ENCODE measurements around the gene ARHGAP33. TPM values are rescaled to one million over a fixed set of nuclear protein-coding genes. Genes with fewer than 3 reads are reported as not detected.

Gene ARHGAP33, protein sequence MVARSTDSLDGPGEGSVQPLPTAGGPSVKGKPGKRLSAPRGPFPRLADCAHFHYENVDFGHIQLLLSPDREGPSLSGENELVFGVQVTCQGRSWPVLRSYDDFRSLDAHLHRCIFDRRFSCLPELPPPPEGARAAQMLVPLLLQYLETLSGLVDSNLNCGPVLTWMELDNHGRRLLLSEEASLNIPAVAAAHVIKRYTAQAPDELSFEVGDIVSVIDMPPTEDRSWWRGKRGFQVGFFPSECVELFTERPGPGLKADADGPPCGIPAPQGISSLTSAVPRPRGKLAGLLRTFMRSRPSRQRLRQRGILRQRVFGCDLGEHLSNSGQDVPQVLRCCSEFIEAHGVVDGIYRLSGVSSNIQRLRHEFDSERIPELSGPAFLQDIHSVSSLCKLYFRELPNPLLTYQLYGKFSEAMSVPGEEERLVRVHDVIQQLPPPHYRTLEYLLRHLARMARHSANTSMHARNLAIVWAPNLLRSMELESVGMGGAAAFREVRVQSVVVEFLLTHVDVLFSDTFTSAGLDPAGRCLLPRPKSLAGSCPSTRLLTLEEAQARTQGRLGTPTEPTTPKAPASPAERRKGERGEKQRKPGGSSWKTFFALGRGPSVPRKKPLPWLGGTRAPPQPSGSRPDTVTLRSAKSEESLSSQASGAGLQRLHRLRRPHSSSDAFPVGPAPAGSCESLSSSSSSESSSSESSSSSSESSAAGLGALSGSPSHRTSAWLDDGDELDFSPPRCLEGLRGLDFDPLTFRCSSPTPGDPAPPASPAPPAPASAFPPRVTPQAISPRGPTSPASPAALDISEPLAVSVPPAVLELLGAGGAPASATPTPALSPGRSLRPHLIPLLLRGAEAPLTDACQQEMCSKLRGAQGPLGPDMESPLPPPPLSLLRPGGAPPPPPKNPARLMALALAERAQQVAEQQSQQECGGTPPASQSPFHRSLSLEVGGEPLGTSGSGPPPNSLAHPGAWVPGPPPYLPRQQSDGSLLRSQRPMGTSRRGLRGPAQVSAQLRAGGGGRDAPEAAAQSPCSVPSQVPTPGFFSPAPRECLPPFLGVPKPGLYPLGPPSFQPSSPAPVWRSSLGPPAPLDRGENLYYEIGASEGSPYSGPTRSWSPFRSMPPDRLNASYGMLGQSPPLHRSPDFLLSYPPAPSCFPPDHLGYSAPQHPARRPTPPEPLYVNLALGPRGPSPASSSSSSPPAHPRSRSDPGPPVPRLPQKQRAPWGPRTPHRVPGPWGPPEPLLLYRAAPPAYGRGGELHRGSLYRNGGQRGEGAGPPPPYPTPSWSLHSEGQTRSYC
- total RNA-seq = 8.7 and 14.5 TPM in 2 replicates

DNA sequence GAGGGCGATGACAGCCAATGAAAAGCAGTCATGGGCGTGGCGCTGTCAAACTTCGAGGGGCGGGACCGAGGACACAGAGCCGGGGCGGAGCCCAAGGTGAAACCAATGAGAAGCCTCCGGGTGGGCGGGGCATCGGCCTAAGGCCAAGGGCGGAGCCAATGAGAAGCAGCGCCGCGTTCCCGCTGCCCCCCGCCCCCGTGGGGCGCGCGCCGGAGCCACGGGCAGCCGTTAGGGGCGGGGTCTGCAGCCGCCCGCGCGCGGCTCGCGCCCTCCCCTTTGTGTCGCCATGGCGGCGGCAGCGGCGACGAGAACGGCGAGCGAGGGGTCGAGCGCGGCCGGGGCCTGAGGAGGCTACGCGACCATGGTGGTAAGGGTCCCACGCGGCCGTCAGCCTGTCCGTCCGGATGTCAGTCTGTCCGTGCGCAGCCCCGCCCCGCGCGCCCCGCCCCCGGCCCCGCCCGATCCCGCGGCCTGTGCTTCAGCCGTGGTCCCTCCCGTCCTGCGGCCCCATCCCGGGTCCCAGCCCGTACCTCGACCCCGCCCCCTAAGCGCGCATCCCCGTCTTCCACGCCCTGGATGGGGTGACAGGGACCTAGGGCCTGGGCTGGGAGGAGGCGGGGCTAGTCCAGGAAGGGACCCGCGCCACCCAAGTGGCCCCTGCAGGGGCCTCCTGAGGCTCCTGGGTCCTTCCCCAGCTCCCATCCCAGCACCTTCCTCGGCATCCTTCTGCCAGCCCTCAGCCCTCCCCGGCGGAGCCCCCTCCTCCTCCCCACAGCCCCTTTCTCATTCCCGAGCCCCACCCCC lies at the start of gene ARHGAP33:
Gene ARHGAP33 (plus strand): TSS at position 267 of the 804 bp plus-strand sequence. CDS start 95 bp downstream, at position 362.

DNA sequence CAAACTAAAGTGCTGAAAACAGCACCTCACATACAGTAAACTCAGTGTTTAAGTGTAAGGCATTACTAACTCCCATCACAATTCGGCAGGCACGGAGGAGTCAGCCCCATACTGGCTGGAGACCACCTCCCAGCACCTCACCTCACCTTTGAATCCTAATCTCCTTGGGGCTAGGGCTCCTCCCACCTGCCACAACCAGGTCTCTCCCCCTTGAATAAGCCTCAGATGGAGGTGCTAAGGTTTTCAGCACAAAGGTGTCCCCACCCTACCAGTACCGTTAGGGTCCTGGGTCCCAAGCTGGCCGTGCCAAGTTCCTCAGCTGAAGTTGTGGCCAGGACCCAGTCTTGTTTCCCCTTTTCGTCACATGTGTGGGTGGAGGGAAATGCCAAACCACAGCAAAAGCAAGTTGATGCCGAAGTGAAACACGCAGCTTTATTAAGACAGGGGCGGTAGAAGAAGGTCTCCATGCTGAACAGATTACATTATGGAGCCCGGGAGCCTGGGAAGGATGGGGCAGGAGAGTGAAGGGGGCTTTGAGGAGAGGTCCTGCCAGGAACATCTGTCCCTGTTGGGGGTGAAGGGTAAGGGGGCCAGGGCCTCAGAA lies 33.1 kb upstream of the ARHGAP33 start, which contains the start of gene IGFLR1:
Gene IGFLR1 (minus strand): TSS at position 332 of the 604 bp plus-strand sequence. CDS start 1,272 bp downstream, outside the sequence.

DNA sequence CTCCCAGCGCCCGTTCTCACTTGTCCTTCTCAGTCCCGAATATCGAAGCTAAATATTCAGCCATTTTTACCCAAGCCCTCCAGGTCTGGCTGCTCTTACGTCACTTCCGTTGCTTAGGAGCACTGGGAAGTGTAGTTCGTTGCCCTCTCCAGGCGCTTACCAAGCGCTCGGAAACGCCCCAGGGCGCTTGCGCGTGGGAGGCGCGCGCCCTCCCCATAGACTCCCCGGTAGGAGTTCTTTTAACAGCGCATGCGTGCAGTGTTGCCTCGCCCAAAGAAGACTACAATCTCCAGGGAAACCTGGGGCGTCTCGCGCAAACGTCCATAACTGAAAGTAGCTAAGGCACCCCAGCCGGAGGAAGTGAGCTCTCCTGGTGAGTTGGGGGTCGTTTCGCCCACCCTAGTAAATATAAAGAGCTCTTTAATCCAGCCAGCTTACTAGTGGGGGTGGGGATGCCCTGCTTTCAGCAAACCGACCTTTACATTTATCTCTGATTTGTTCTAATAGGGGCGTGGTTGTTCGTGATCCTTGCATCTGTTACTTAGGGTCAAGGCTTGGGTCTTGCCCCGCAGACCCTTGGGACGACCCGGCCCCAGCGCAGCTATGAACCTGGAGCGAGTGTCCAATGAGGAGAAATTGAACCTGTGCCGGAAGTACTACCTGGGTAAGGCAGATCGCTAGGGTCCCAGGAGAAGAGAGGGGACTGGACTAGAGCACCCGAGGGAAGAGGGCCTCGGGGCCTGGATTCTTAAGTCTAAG lies 29.9 kb upstream of the ARHGAP33 start, which contains the start of the genes PSENEN and U2AF1L4:
Gene PSENEN (plus strand): TSS at position 324 of the 759 bp plus-strand sequence. CDS start 280 bp downstream, at position 604.
Gene U2AF1L4 (minus strand): TSS at position 91 of the 759 bp plus-strand sequence. CDS start 27 bp downstream, at position 64.

DNA sequence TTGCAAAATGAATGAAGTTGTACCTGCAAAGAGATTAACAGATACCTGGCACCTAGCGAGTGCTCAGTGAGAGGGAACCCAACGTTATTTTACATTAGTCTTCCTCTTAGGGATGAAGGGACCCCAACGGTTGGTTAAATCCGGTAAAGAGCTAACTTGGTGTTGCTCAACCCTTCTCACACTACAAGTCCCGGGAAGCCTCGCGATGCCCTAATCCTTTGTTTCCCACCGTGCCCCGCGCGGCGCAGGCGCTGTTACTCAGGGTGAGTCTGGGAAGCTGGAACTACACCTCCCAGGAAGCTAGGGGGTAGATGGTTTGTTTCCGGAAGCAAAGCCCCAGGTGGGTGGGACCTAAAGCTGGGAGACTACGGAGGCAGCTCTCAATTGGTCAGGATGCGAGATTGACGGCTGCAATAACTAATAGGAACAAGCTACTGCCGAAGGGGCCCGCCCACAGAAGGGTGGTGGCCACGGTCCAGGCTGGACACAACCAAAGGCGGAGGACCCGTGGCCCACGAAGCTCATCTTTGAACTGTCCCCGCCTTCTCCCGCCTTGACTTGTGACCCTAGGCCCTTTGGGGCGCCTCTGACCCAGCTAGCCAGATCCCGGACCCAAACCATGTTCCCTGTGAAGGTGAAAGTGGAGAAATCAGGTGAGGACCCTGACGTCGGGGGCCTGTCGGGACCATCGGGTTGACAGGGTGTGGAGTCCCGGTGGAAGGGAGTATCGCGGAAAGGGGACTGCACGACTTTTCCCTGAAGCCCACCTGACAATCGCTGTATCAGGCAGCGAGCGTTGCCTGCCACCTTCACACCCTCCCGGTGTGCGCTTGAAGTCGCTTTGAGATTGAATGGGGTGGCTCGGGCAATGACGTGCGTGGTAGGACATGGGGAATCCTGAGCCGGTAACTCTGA lies 27.0 kb upstream of the ARHGAP33 start, which contains the start of gene LIN37:
Gene LIN37 (plus strand): TSS at position 471 of the 915 bp plus-strand sequence. CDS start 149 bp downstream, at position 620.

DNA sequence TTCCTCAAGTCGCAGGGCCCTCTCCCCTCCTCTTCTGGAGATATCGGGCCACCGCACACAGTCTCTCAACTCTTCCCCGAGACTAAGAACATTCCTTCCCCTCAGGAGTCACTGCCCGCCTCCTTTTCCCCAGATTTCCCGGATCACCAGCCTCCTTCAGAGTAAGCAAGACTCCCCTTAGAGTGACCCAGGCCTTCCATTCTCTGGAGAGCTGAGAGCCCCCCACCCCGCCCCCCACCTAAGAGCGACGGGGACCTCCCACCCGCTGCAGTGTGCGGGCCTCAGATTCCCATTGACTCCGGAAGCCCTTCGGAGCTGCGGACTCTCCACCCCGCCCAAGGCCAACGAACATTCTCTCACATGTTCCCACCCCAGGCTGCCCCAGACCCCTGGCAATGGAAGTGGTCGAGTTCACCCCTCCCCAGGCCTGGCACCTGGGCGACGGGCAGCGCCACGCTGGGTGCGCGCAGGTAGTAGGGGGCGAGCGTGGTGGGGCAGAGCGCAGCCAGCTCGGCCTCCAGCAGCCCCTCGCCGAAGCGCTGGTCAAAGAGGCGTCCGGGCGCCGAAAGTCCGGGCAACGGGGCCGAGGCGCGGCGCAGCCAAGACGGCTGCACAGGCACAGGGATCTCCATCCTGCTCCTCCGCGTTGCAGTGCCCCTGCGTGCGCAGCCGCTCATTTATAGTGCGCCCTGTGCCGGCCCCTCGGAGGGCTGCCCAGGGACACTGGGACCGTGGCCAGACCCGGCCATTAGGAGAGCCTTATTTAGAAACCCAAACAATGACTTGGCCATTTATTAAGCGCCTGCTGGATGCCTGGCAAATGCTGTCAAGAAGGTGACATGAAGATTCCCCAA lies 18.8 kb upstream of the ARHGAP33 start, which contains the start of gene HSPB6:
Gene HSPB6 (minus strand): TSS at position 653 of the 854 bp plus-strand sequence. CDS start 21 bp downstream, at position 632.

DNA sequence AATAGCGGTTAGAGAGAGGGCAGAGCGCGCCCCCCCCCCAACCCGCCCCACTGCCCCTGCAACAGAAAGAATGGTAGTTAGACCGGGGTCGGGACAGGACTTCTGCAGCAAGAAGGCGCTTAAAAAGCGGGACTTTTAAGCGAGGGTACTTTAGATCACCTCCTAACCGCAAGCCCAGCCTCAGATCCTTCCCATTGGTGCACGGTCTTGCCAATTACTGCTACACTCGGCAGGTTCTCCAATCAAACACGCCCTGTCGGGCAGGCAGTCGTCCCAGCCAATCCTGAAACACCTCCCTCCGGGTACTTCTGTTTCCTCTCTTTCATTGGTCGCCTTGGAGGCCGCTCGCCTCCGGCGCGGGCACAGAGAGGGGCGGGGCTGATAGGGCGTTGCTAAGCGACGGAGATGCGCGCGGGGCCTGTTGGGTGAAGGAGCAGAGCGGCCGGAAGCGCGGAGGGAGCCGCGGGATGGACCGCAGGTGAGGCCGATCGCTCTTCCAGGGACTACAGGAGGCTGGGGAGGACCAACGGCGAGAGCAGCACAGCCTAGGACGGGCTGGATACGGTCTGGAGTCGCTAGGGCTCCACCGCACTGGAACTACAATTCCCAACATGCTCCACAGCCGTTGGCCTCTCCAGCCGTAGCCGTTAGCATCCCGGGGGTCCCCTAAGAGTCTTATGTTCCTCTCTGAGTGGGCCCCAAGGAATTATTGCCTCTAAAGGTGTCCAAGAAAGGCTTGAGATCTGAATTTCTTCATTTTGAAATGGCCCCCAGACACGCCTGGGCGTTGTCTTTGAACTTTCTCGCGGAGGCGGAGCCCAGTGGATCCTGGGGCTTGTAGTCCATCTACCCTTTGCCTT lies 17.4 kb upstream of the ARHGAP33 start, which contains the start of gene PROSER3:
Gene PROSER3 (plus strand): TSS at position 428 of the 860 bp plus-strand sequence. CDS start 40 bp downstream, at position 468.

DNA sequence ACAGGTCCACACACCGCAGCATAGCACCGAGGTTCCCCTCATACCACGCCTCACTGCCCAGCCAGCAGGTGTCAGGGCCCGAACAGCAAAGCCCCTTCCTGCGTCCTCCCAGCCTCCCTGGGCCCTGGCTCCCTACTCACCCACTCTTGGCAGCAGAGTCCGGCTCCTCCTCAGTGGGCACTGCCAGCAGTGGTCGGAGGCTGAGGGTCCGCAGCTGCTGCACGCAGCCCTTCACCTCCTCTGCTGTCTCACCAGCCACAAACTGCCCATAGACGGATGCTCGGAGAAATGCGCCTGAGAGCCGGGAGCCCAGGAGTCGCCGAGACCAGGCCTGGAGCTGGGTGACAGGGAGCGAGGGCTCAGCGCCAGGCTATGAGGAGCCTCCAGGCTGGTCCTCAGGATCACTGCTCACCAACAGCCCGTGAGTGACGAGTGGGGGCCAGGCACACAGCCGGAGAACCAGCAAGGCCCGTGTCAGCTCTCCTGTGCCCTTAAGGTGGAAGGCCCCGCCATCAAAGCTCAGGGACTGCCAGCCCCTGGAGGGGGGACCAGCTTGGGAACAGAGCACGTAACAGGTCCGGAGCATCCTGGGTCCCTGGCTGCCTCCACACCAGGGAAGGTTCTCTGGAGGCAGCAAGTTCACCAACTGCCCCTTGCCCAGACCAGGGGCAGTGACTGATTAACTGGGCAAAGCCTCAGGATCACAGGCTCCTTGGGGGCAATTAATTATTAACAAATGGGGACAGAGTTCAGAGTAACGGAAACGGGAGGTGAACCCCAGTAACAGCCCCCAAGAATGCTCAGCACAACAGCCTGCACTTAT lies 37.1 kb downstream of the ARHGAP33 start, which contains the start of gene PRODH2:
Gene PRODH2 (minus strand): TSS at position 626 of the 823 bp plus-strand sequence. CDS start 40 bp downstream, at position 586.

Other genes with a start within 250 kb of the ARHGAP33 start
- not detected in 2 replicates for gene SBSN, start 247.3 kb upstream of the ARHGAP33 start, total RNA-seq
- gene GAPDHS, start 242.1 kb upstream of the ARHGAP33 start, total RNA-seq = not detected in 2 replicates
- gene TMEM147, start 229.9 kb upstream of the ARHGAP33 start, total RNA-seq = 83.2 and 109 TPM in 2 replicates
- gene ATP4A, start 211.9 kb upstream of the ARHGAP33 start, total RNA-seq = not detected in 2 replicates
- gene PMIS2, start 189.4 kb upstream of the ARHGAP33 start, total RNA-seq = not detected in 2 replicates
- gene HAUS5, start 162.8 kb upstream of the ARHGAP33 start, total RNA-seq = 8.4 and 9.0 TPM in 2 replicates
- gene RBM42, start 146.5 kb upstream of the ARHGAP33 start, total RNA-seq = 49.5 and 79.6 TPM in 2 replicates
- 0.79 TPM in 1 of 2 replicates, not detected in the other for gene ETV2, start 133.8 kb upstream of the ARHGAP33 start, total RNA-seq
- 268 and 559 TPM in 2 replicates for gene COX6B1, start 127.2 kb upstream of the ARHGAP33 start, total RNA-seq
- 0.39 TPM in 1 of 2 replicates, not detected in the other for gene UPK1A, start 109.0 kb upstream of the ARHGAP33 start, total RNA-seq
- not detected in 2 replicates for gene ZBTB32, start 71.0 kb upstream of the ARHGAP33 start, total RNA-seq
- gene KMT2B, start 57.6 kb upstream of the ARHGAP33 start, total RNA-seq = 9.7 and 14.5 TPM in 2 replicates
- gene IGFLR1, start 33.1 kb upstream of the ARHGAP33 start, total RNA-seq = 2.0 and 3.5 TPM in 2 replicates
- gene U2AF1L4, start 30.1 kb upstream of the ARHGAP33 start, total RNA-seq = 12.7 and 18.8 TPM in 2 replicates
- gene PSENEN, start 29.9 kb upstream of the ARHGAP33 start, total RNA-seq = 13.7 TPM in 2 replicates
- gene LIN37, start 27.0 kb upstream of the ARHGAP33 start, total RNA-seq = 41.9 and 45.1 TPM in 2 replicates
- gene HSPB6, start 18.5 kb upstream of the ARHGAP33 start, total RNA-seq = 4.3 and 22.8 TPM in 2 replicates
- 20.0 and 28.6 TPM in 2 replicates for gene PROSER3, start 17.4 kb upstream of the ARHGAP33 start, total RNA-seq
- not detected in 2 replicates for gene PRODH2, start 37.3 kb downstream of the ARHGAP33 start, total RNA-seq
- not detected in 2 replicates for gene NPHS1, start 76.9 kb downstream of the ARHGAP33 start, total RNA-seq
- gene KIRREL2, start 81.3 kb downstream of the ARHGAP33 start, total RNA-seq = 0.39 TPM in 1 of 2 replicates, not detected in the other
- 5.5 and 9.1 TPM in 2 replicates for gene APLP1, start 93.0 kb downstream of the ARHGAP33 start, total RNA-seq
- 5.6 and 16.5 TPM in 2 replicates for gene NFKBID, start 125.0 kb downstream of the ARHGAP33 start, total RNA-seq
- gene HCST, start 127.0 kb downstream of the ARHGAP33 start, total RNA-seq = 3.1 and 3.5 TPM in 2 replicates
- not detected in 2 replicates for gene TYROBP, start 132.7 kb downstream of the ARHGAP33 start, total RNA-seq
- gene LRFN3, start 160.8 kb downstream of the ARHGAP33 start, total RNA-seq = 8.6 and 11.6 TPM in 2 replicates
- 17.4 and 22.4 TPM in 2 replicates for gene SDHAF1, start 219.6 kb downstream of the ARHGAP33 start, total RNA-seq
- gene SYNE4, start 233.2 kb downstream of the ARHGAP33 start, total RNA-seq = 8.5 and 10.2 TPM in 2 replicates
- 11.0 and 18.3 TPM in 2 replicates for gene ALKBH6, start 238.6 kb downstream of the ARHGAP33 start, total RNA-seq

Data from placental epithelial cell (primary cell).